OCI-LY3 (cell line): Measurements from ENCODE around the gene PRKAA2.

ENCODE experiments used
- H2AFZ ChIP-seq: fragments of 200-600, 300-600 bp; shearing (Covaris generic); 2 replicates; pipeline ENCODE4 v1.6.0; 2014; ENCODE audit warnings: antibody characterized with exemption, low read depth, low read length
- H3K27ac ChIP-seq: fragments of 200-600, 300-600 bp; sonication (generic); 2 replicates; pipeline ENCODE4 v1.5.1; 2014; ENCODE audit warnings: mild to moderate bottlenecking, low read length, moderate library complexity, mixed read lengths
- H3K27me3 ChIP-seq: fragments of 200-600, 300-600 bp; sonication (generic); 2 replicates; pipeline ENCODE4 v1.6.1; 2014; ENCODE audit warnings: low read depth, low read length, mixed read lengths
- H3K36me3 ChIP-seq: fragments of 200-600, 300-600 bp; sonication (generic); replicated peaks from 2 replicates; pipeline ENCODE3; 2014; ENCODE audit warnings: low read depth, low read length, mixed read lengths
- H3K4me1 ChIP-seq: fragments of 300-600, 200-600 bp; sonication (generic); 2 replicates; pipeline ENCODE4 v1.6.1; 2014; ENCODE audit warnings: low read length, mixed read lengths
- H3K4me2 ChIP-seq: fragments of 200-600, 300-600 bp; sonication (generic); 2 replicates; pipeline ENCODE4 v1.6.1; 2014; ENCODE audit warnings: low read length, mixed read lengths
- H3K4me3 ChIP-seq: fragments of 300-600, 200-600 bp; sonication (generic); 2 replicates; pipeline ENCODE4 v1.5.1; 2014; ENCODE audit warnings: antibody characterized with exemption, mild to moderate bottlenecking, low read length, moderate library complexity
- H3K79me2 ChIP-seq: fragments of 300-600, 200-600 bp; shearing (Covaris generic); 2 replicates; pipeline ENCODE4 v1.6.1; 2014; ENCODE audit warnings: mild to moderate bottlenecking, low read length, mixed read lengths
- H3K9ac ChIP-seq: fragments of 300-600, 200-600 bp; shearing (Covaris generic); 2 replicates; pipeline ENCODE4 v1.6.0; 2014; ENCODE audit warnings: mild to moderate bottlenecking, low read length, moderate library complexity
- H3K9me3 ChIP-seq: fragments of 200-600, 300-600 bp; shearing (Covaris generic); 2 replicates; pipeline ENCODE4 v1.6.1; 2014; ENCODE audit warnings: low read length, mixed read lengths; ENCODE audit not compliant: insufficient read depth
- H4K20me1 ChIP-seq: fragments of 200-600, 300-600 bp; sonication (generic); 2 replicates; pipeline ENCODE4 v1.6.1; 2016; ENCODE audit warnings: low read length, mixed read lengths; ENCODE audit not compliant: insufficient read depth
- EZH2phosphoT487 ChIP-seq: fragments of 200-600 bp; shearing (Covaris generic); IDR thresholded peaks from 2 replicates; pipeline ENCODE4 v1.6.1; 2018; ENCODE audit warnings: antibody characterized with exemption, mixed run types, low read depth
- TF ChIP-seq, protein P1 (sequence below): fragments of 200-600, 300-600 bp; sonication (generic); IDR thresholded peaks from 2 replicates; pipeline ENCODE4 v1.5.1; 2014; ENCODE audit warnings: antibody characterized with exemption, low read length, low read depth

PRKAA2 gene

DNA sequence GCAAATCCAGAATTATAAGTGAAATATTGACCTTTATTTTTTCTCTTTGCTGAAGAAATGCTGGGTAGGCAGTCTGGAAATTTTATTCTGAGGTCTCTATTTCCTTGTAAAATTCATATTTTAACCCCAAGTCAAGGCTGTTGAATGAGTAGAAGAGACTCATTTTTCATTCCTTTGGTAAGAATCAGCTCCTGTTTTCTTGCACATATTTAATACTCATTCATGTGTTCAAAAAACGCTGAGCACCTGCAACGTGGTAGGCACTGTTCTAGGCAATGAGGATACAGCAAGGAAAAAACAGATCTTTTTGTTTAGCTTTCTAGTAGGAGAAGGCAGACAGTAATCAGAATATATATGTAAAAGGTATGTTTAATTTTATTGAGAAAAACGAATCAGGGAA is 1.5 kb downstream of the PRKAA2 start:
- TF ChIP-seq, protein P1, sequence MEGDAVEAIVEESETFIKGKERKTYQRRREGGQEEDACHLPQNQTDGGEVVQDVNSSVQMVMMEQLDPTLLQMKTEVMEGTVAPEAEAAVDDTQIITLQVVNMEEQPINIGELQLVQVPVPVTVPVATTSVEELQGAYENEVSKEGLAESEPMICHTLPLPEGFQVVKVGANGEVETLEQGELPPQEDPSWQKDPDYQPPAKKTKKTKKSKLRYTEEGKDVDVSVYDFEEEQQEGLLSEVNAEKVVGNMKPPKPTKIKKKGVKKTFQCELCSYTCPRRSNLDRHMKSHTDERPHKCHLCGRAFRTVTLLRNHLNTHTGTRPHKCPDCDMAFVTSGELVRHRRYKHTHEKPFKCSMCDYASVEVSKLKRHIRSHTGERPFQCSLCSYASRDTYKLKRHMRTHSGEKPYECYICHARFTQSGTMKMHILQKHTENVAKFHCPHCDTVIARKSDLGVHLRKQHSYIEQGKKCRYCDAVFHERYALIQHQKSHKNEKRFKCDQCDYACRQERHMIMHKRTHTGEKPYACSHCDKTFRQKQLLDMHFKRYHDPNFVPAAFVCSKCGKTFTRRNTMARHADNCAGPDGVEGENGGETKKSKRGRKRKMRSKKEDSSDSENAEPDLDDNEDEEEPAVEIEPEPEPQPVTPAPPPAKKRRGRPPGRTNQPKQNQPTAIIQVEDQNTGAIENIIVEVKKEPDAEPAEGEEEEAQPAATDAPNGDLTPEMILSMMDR = no peak
- TF ChIP-seq EZH2phosphoT487 = no peak
- no peak overlapping the region for H3K27ac ChIP-seq
- no peaks in the 10 kb centered on the region for H3K4me1 ChIP-seq
- H3K9me3 ChIP-seq = no peaks in the 10 kb centered on the region
- no peaks in the 10 kb centered on the region for H3K79me2 ChIP-seq
- H2AFZ ChIP-seq = no peak overlapping the region
- no peak overlapping the region for H3K9ac ChIP-seq
- H3K36me3 ChIP-seq = no peaks in the 10 kb centered on the region
- H4K20me1 ChIP-seq = no peaks in the 10 kb centered on the region
- H3K4me2 ChIP-seq = no peak overlapping the region
- H3K4me3 ChIP-seq = no peak overlapping the region
- no peaks in the 10 kb centered on the region for H3K27me3 ChIP-seq

DNA sequence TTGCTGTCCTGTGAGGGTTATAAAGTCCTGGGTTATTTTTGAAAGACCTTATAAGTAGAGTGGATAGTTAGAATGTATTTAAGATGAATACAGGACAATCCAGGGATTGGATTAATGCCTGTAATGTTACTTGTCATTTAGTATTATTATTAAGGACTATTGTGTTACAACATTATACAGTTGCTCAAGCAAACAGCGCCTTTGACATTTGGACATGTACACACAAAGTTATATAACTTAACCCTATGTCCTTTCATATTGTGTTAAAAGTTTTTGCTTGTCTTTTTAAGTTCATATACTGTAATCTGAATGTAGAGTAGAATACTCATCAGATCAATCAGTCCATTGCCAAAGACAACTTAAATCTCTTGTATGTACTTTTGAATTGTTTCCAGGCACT is 2.0 kb downstream of the PRKAA2 start:
- Histone ChIP-seq H3K79me2 (no peaks in the 10 kb centered on the region), H3K4me3 (no peak overlapping the region), H4K20me1 (no peaks in the 10 kb centered on the region), H3K4me2 (no peak overlapping the region), H2AFZ (no peak overlapping the region), H3K9ac (no peak overlapping the region), H3K36me3 (no peaks in the 10 kb centered on the region), H3K27me3 (no peaks in the 10 kb centered on the region), H3K9me3 (no peaks in the 10 kb centered on the region), H3K4me1 (no peaks in the 10 kb centered on the region), H3K27ac (no peak overlapping the region)
- TF ChIP-seq EZH2phosphoT487 = no peak
- TF ChIP-seq, protein P1 = no peak

DNA sequence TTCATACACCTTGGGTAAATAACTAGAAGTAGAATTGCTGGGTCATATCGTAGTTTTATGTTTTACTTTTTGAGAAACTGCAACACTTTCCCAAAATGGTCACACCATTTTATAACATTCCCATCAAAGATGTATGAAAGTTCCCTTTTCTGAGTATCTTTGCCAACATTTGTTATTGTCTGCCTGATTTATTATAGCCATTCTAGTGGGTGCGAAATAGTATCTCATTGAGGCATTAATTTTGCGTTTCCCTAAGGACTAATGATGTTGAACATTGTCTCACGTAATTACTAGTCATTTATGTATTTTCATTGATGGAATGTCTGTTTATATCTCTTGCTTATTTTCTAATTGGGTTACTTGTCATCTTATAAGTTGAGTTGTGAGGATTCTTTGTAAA is 3.4 kb downstream of the PRKAA2 start:
- no peak overlapping the region for H2AFZ ChIP-seq
- TF ChIP-seq, protein P1 = no peak
- no peak for TF ChIP-seq EZH2phosphoT487
- no peaks in the 10 kb centered on the region for H3K36me3 ChIP-seq
- H4K20me1 ChIP-seq = no peaks in the 10 kb centered on the region
- H3K4me3 ChIP-seq = no peak overlapping the region
- no peaks in the 10 kb centered on the region for H3K27me3 ChIP-seq
- no peak overlapping the region for H3K4me2 ChIP-seq
- no peak overlapping the region for H3K9ac ChIP-seq
- no peaks in the 10 kb centered on the region for H3K9me3 ChIP-seq
- no peaks in the 10 kb centered on the region for H3K4me1 ChIP-seq
- H3K27ac ChIP-seq = no peak overlapping the region
- no peaks in the 10 kb centered on the region for H3K79me2 ChIP-seq

DNA sequence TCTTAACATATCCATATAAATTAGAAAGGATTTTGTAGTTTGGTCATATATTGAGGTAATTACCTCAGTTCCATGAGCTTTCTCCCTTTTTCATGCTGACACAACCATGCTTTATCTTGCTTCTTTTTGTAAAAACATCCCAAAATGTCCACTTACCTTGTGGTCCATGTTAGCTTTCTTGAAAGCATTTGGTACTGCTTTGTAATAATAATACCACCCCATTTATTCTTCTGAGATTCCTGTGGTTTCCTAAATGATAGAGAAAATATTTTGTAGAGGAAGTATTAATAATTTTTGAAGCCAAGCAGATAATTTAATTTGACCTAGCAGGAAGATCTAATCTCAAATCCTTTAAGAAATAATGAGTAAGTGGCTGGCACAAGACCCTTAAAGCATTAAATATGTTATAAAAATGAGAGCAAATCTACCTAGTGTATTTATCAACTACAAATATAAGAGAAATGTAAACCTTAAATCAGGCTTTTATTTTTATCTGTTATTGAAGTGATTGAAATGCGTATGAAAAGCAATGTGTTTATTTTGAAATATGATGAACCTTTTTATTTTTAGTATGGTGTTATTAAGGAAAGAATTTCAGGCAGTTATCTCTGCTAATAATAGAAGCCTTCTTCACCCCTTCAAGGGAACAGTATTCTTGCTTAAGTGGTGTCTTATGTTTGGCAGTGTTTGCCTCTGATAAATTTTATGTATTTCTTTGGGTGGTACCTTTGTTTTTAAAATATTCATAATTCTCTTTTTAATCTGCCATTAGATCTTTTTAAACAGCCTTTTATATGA is 9.2 kb downstream of the PRKAA2 start:
- Histone ChIP-seq H3K79me2 (no peaks in the 10 kb centered on the region), H3K4me3 (no peak overlapping the region), H3K4me1 (no peaks in the 10 kb centered on the region), H2AFZ (no peak overlapping the region), H3K9ac (no peak overlapping the region), H3K36me3 (no peaks in the 10 kb centered on the region), H3K4me2 (no peak overlapping the region), H4K20me1 (no peaks in the 10 kb centered on the region), H3K9me3 (no peaks in the 10 kb centered on the region), H3K27ac (no peak overlapping the region), H3K27me3 (no peaks in the 10 kb centered on the region)
- TF ChIP-seq, protein P1 = no peak
- no peak for TF ChIP-seq EZH2phosphoT487
